Hindlimb muscle (tissue), 1 donor: Measurements from ENCODE around the gene PRCC. TPM values are rescaled to one million over a fixed set of nuclear protein-coding genes. Genes with fewer than 3 reads are reported as not detected.

ENCODE experiments used
- DNase-seq: peaks from one replicate; pipeline ENCODE4 v3.0.0-alpha.2; 2013
- polyA plus RNA-seq: library from polyadenylated mRNA; unstranded; fragments of 120-200 nt; gene quantifications from one replicate; pipeline ENCODE4 v1.2.1, GENCODE V29; 2013; ENCODE audit not compliant: insufficient read length

PRCC gene
- polyA plus RNA-seq, 1 donor: 64.9 TPM

- DNase-seq: peak; percentile 87
Measured at GRCh38 chr1:156815307-156815826, 48.0 kb downstream of the PRCC start.

DNA sequence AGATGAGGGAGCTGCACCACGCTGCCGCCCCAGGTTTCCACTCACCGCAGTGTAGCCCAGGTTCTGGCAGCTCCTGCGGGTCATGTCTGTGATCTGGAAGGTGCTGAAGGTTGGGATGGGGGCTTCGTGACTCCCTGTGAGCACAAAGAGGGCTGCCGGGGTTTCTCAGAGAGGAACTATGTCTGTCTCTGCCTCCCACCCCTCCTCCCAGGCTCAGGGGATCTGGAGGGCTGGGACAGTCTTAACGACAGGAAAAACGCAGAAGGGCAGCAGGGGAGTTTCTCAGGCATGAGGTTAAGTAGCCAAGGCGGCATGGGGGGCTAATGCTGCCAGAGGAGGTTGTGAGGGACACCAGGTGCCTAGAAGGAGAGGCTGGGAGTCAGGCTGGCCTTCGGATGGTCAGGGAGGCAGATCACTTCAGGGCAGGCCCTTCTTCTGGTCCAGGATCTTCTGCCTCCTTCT is 48.7 kb downstream of the PRCC start:
- no peak for DNase-seq

GRCh38 chr1:156816561-156817328 is 49.4 kb downstream of the PRCC start, which contains the start of gene SH2D2A:
SH2D2A (minus strand) TSS chr1:156816848; CDS start chr1:156816708, 140 bp downstream.
- DNase-seq: no peak

DNA sequence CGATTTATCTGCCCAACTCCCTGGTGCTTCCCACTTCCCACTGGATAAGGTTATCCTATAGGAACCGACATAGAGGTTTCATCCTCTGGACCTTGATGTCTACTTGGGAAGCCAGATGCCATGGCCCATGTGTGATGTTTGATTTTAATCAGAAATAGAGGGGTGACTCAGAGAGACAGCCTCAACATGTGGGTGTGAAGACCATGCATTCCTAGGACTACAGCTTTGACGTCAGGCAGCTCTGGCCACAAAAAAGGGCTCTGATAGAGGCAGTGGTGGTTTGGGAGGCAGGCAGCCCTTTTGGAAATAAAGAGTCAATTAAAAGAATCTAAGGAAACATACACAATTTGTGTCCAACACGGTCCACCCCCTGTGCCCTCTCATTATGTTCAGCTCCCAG is 54.5 kb downstream of the PRCC start:
- DNase-seq: no peak

- DNase-seq: no peak
Measured at GRCh38 chr1:156822680-156823079, 55.3 kb downstream of the PRCC start.

DNA sequence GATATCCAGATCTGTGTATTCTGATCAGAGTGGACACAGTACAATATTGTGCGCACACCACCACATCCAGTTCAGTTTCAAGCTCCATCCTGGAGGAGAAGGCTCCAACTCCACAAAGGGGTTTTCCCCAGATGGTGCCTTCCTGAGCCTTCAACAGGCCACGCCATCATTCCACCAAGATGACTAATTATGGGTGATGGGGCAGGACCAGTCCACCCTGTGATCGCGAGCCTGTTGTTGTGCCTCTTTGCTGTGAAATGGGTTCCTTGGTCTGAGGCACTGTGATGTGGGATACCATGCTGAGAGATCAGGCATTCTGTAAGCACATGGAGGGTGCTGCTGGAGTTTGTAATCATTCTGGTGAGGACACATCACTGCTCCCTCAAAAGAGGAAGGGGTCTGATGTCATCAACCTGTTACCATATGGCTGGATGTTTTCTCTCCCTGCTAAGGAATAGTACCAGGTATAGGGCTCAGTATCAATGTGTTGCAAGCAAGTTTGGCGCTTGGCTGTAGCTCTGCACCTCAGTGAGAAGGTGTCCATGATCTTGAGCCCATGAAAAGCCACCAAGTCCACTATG is 56.0 kb downstream of the PRCC start:
- no peak for DNase-seq

- no peak for DNase-seq
Measured at GRCh38 chr1:156826630-156827029, 59.3 kb downstream of the PRCC start.

GRCh38 chr1:156828400-156829124 is 61.2 kb downstream of the PRCC start:
- no peak for DNase-seq

DNA sequence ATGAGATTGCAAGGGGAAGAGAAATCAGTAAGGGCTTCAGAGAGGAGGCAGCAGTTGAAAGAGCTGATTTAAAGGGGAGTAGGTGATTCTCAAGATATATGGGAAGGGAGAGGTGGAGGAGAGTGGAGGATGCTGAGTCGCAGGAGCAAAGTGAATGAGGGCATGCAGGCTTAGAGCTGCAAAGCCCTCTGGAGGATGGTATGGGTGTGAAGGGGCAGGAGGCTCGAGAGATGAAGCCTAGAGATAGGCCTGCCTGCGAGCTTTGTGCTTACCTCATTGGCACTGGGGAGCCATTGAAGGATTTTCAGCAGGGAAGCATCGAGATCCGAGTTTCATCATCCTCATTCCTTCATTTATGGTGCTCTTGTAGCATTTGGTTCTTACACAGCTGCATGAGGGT is 65.1 kb downstream of the PRCC start:
- DNase-seq: no peak

- no peak for DNase-seq
Measured at GRCh38 chr1:156833603-156834002, 66.3 kb downstream of the PRCC start.

DNA sequence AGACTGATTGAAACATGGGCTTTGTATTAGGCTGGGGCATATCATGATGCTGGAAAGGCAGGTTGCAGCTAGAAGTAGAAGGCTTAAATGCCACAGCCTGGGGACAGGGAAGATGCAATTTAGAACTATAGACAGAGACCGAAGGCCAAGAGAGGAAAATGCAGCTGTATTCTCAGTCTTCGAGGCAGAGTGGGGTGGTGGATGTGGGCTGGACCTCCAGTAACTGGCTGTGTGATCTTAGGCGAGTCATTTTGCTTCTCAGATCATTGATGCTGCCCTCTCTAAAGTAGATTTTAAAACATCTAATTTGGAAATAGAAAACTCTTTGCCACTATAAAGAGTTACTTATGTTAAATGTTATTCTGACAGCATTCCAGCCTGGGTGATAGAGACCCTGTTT is 67.0 kb downstream of the PRCC start:
- no peak for DNase-seq

GRCh38 chr1:156836041-156836654 is 68.8 kb downstream of the PRCC start:
- no peak for DNase-seq

- DNase-seq: no peak
Measured at GRCh38 chr1:156836892-156837291, 69.6 kb downstream of the PRCC start.

- no peak for DNase-seq
Measured at GRCh38 chr1:156838972-156839371, 71.6 kb downstream of the PRCC start.

GRCh38 chr1:156839426-156840109 is 72.2 kb downstream of the PRCC start:
- no peak for DNase-seq

DNA sequence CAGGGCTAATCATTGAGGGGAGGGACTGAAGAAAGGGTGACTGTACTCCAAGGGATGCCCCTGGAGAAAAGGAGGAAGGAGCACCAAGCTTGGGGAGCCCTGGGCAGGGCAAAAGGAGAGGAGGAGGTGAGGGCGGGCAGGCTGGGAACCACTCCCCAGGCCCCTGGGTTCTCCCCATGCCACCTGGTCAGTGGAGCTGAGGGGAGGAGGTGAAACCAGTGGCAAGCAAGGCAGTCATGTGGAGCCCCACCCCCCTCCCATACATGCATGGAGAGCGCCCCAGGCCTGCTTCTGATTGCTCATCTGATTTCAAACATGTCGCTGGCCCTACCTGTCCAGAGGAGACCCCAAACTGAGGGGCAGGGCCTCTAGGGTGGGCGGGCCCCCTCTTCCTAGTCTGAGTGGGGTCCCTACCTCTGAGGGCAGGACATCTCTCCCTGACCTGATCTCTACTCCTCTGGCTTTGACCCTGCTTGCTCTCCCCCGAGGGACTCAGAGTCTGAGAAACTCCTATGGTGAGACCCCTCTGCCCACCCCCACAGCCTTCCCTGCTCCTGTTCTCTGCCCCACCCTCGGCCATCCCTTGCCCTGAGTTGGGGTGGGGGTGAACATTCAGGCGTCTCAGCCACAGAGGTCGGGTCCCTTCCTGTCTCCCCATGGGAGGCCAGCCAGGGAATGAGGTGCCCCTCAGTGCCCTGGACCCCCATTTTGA is 73.0 kb downstream of the PRCC start:
- DNase-seq: no peak

DNA sequence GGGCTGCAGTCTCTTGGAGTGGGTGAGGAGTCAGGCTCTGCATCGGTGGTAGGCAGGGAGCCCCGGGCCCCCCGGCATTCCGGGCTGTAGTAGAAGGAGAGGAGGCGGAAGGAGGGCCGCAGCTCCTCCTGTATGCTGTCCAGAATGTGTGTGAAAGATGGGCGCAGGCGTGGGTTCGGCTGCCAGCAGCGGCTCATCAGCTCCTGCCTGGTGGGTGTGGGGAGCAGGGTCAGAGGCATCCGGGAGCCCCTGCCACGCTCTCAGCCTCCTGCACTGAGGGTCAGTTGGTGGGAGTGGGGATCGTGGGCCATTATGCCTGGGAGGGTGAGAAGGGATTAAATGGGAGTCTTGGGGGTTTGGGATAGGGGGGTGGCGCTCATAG is 73.6 kb downstream of the PRCC start:
- DNase-seq: no peak

DNA sequence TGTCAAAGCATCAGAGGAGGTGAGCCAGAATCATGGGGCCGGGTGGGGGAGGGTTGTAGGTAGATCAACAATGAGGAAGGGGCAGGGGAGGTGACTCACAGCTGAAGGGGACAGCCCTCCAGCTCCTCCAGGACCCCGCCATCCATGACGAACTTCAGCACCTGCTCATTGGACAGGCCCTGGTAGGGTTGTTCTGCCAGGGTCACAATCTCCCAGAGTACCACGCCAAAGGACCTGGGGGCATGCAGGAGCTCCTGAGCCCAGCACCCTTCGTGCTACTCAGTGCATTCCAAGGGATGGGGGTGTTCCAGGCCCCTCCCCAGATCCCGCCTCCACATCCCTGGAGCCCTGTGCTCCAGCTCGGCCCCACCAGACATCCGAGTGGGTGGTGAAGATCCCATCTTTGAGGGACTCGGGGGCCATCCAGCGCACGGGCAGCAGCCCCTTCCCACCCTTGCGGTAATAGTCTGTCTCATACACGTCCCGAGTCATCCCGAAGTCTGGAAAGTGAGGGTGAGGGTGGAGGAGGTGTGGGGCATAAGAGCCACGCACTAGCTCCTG is 74.0 kb downstream of the PRCC start:
- DNase-seq: no peak

GRCh38 chr1:156842618-156843300 is 75.4 kb downstream of the PRCC start:
- DNase-seq: no peak

DNA sequence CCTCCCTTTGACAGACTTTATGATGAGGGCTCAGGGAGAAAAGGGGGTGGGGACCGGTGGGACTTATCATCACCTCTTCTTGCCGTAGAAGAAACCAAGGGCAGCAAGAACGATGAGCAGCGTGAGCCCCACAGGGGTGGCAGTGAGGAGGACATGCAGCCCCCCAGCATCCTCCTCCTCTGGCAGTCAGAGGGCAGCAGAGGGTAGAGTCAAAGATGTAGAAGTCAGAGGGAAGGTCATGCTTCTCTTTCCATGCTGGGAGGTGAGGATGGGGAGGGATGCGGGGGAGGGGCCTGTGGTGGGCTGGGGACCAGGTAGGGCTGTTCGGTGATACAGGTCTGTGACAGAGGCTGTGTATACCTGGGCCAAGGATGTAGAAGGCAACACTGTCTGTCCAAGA is 76.8 kb downstream of the PRCC start:
- DNase-seq: no peak

DNA sequence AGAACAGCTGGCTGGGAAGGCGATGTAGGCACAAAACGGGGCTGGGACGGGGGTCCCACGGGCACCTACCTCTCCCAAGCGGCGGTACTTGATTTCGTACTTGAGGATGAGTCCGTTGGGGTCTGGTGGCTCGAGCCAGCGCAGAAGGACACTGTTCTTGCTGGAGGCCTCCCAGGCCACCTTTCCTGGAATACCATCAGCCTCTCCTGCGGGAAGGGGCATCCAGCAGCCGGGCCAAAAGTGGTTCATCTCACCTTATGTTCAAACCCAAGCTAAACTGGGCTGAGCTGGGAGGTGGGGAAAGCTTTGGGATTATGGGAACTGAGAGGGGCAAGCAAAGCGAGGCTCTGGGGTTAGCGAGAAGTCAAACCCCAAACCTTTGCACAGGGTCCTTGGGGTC is 77.3 kb downstream of the PRCC start:
- no peak for DNase-seq
